Measurements from ENCODE around the gene CACHD1. TPM values are rescaled to one million over a fixed set of nuclear protein-coding genes. Genes with fewer than 3 reads are reported as not detected.

Gene CACHD1
- total RNA-seq, 1 donor from 2014 or later: 9.6 TPM

DNA sequence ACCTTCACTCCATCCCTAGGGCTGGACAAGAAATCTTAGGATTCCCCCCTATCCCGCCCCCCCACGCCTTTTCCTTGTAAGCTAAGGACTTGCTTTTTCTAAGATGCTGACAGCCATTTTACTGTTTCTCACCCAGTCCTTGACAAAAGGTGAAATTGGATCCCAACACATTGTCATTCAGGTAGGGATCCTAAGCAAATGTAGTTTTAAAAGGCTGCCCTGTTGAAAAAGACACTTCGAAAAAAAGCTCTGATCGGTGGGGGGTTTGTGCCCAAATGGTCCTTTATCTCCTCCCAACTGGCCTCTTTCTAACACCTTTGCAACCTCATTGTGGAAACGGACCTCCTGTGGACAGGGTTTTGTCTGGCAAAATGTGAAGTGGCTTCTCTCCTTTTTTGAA lies 2.9 kb downstream of the CACHD1 start:
- no peak for DNase-seq (ENCODE audit: low spot score)

DNA sequence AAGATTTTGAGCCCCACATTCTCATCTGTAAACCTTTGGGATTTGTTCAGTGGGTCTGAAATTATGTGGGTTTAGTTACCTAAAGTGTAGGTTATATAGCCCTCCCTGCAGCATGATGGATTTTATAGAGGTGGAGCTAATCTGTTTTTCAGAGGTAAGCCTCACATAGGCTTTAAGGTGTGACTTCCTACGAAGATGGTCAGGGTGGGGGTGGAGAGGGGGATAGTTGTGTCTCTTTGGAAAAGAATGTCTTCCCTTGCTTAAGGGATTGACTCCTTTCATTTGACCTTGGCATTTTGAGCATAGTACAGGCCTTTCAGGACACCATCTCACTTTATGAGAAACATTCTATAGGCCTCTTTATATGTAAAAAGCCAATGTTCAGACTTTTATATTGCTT lies 3.4 kb downstream of the CACHD1 start:
- DNase-seq (ENCODE audit: low spot score): no peak

DNA sequence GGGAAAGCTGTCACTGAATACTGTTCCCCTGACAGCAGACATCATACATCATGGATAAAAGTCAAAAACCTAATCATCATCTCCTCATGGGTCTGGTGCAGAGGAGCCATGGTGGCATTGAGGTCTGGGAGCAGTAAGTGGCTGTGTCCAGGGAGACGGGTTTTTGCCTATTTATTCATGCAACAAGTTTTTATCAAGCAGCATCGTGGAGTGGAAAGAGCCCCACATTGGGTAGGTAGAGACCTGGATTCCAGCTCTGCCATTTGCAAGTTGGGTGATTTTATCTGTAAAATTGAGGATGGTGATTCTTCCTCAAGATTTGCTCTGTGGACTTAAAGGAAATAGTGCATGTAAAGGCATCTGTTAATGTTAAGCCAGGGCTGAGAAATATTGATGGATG lies 4.2 kb downstream of the CACHD1 start:
- DNase-seq (ENCODE audit: low spot score): no peak

DNA sequence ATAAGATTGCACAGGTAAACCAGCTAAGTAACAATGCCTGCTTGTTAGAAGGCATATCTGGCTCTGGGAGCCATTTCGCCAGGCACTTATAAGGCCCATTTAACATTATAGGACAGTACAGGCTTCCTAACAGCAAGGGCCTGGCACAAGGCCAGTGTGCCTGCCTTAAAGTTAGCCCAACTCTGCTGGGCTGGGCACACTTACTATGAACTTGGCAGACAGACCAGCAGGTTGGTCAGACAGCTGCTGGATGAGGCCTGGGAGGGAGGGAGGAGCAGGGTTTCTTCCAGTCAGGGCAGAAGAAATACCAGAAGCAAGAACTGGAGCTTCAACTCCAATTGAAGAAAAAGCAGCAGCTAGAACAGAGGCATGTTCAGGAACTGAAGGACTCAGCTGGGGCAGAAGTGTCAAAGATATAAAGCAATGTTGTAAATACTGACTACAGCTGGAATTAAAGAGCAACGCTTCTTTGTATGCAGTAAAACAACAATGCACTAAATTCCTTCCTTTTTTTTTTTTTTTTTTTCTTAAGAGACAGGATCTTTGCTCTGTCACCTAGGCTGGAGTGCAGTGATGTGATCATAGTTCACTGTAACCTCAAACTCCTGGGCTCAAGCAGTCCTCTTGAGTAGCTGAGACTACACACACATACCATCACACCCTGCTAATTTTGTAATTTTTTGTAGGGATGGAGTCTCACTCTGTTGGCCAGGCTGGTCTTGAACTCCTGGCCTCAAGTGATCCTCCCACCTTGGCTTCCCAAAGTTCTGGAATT lies 4.9 kb downstream of the CACHD1 start:
- no peak for DNase-seq (ENCODE audit: low spot score)

DNA sequence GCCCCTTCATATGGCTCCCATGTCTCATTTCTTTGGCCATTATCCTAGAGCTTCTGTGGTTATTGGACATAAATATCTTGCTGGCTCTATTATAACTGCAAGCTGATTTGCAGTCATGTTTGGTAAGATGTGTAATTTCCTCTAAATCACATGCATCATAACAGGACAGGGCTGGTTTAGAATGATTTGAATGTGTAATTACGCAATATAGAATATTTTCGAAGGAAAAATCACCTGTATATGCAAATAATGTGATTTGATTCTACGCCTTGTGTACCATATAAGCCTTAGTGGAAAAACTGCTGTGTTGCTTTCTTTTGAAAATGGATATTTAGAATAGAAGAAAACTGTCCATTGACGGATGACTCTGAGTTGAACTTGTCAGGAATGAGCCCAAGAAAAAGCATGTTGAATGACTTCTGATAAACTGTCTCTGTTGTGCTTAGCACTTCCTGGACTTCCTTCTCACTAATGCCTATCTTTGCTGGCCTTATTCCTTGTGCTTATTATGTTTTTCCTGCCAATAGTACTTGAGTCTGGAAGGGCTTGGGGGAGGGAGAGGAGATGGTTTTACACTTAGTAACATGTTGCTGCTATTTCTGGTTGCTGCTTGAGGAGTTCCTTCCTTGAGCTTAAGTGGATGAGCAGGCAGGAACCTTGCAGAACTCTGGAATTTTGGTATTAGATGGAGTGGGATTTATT lies 6.5 kb downstream of the CACHD1 start:
- peak; percentile 92 for DNase-seq (ENCODE audit: low spot score)

DNA sequence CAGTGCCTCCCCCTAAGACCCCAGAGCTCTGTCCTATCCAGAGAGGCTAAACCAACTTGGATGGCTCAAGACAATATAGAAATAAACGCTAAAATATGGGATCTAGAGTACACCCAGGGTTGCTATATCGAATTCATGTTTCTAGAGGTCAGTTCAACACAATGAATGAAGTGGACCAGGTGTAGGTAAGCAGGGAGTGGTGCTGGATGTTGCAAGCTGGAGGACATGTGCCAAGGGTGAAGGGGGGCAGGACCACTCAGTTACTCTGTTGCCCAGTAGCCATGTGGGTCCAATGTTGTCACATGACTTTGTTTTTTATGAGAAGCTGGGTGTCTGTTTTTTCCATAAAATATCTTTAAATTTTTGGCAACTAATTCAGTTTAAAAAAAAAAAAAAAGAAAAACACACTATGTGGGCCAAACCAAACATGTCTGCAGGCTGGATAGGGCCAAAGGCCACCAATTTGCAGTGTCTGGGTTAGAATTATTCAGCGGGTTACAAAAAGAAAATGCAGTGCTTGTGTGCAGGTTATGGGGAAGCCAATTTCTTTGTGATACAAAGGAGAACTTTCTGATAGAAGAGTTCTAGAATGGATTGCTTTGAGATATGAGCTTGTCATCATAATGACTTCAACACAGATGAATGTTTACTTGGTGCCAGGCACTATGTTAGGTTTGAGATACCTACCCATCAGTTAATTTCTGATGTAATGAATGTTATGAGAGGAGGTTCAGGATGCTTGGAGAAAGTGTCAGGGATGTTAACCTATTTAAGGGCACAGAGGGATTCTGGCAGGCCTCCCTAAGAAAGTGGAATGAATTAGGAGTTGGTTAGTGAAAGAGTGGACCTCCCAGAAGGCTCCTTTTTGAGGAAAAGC lies 8.9 kb downstream of the CACHD1 start:
- DNase-seq (ENCODE audit: low spot score): no peak

DNA sequence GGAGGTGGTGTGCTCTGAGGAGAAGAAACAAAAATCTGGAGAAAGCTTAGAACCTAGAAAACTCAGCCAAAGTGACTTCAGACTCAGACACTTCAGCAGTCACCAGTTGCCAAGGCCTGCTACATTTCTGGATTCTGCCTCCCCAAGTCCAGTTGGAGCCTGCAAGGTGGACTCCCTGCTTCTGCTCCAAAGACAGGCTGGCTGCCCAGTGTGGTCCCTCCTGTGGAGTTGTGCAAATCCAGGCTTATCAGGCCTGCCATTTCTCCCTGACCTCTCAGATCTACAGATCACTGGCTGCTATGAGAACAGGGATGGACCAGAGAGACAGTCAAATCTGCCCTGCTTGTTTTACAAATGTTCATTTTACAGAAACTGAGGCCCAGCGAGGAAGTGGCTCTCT lies 9.9 kb downstream of the CACHD1 start:
- no peak for DNase-seq (ENCODE audit: low spot score)

DNA sequence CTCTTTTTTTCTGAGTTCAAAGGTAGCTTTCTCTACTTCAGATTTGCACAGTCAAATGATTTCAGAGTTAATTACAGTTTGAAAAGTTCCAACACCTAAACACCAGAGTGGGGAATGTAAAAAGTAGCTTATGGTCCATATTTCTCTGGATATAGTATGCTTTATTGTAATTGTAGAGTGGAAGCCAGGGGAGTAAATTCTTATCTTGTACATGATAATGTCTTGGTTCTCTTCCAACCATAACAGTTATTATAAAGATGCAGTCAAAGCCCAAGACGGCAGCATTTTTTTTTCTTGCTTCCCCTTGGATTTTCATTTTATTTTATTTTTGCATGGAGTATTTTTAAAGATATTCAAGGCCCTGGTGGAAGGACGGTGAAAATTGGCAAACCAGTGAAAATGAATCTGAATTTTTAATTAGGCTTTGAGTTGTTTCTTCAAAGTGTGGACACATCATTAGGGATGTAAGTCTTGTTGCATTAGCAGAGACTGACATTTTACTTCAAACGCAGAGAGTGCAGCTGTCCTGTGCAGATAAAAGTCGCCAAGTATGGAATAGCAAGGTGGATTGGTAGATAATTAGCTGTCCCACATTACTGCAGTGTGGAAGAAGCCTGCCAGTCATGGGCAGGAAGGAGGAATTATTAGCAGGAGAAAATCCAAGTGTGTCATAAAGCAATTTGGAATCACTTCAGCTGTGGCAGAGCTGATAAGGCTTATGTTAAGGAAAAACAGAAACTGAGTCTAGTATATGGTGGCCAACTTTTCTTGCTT lies 11.3 kb downstream of the CACHD1 start:
- DNase-seq (ENCODE audit: low spot score): peak; percentile 35

DNA sequence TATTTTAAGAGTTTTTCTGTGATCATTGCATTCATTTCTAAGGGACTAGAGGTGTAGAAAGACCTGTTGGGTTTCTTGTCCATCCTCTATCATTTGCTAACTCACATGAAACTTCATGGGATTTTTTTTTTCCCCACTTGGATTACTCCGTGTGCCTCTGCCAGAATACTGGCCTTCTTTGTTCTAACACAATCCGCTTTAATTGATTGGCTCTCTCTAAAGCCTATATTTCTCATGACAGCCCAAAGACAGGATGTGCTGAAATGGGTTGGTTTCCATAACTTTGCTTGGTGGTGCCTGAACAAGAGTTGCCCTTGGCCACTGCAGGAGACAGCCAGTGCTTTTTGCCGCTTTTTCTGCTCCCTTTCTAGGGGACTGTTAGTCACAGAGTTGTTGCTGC lies 12.2 kb downstream of the CACHD1 start:
- no peak for DNase-seq (ENCODE audit: low spot score)

DNA sequence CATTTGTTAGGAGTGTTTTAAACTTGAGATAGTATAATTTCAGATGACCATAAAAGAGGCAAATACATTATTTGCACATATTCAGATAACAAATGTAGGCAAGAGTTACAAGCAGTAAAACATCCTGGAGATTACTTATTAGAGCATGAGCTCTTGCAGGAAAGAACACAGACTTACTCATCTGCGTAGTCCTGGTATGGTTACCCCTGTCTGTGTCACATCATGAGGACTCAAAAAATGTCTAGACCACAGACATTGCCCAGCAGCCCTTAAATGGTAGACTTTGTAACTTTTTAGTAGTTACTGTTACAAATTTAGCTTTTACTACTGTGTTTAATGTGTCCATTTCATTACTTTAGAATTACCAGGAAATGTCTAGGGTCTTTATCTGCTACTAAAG lies 12.8 kb downstream of the CACHD1 start:
- peak; percentile 72 for DNase-seq (ENCODE audit: low spot score)

DNA sequence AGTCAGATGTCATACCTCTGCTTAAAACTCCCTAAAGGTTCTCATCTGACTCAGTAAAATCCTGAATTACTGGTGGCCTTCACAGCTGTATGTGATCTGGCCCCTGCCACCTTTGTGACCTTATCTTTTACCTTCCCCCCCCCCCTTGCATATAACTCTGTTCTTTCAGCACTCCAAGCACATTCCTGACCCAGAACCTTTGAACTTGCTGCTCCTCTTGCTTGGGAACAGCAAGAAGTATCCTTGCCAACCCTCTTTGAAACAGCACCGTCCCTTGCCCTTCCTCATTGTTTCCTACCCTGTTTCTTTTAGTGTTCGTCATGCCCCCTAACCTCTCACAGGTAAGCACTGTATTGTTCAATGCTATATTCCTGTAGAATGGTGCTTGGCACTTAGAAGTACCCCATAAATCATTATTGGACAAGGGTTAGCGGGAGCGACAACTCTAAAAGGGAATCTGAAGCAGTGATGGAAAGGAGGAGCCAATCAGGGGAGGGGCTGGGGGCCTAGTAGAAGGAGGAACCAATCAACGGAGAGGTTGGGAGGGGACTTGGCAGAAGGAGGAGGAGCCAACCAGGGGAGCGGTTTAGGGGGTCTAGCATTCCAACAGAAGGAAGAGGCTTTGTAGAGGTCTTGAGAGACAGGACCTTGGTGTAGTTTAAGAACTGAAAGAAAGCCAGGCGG lies 13.9 kb downstream of the CACHD1 start:
- no peak for DNase-seq (ENCODE audit: low spot score)

DNA sequence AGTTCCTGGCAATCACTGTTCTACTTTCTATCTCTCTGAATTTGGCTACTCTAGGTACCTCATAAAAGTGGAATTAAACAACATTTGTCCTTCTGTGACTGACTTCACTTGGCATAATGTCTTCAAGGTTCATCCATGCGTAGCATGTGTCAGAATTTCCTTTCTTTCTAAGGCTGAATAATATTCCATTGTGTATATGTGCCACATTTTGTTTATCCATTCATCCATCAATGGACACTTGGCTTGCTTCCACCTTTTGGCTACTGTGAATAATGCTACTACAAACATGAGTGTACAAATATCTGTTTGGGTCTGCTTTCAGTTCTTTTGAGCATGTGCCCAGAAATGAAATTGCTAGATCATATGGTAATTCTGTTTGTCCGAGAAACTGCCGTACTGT lies 14.7 kb downstream of the CACHD1 start:
- DNase-seq (ENCODE audit: low spot score): no peak

DNA sequence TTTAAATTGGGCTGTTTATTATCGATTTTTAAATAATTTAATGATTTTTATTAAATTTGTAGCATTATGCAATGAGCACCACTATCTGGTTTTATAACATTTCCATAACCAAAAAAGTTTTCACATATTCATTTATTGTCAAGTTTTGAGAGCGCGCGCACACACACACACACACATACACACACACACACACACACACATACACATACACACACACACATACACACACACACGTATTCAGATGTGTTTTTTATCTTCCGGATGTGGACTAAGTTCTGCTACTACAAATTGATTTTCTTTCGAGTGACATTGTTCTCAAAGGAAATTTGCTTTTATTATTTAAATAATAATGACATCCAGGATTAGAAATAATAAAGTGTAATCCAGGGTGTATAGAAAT lies 16.3 kb downstream of the CACHD1 start:
- no peak for DNase-seq (ENCODE audit: low spot score)

DNA sequence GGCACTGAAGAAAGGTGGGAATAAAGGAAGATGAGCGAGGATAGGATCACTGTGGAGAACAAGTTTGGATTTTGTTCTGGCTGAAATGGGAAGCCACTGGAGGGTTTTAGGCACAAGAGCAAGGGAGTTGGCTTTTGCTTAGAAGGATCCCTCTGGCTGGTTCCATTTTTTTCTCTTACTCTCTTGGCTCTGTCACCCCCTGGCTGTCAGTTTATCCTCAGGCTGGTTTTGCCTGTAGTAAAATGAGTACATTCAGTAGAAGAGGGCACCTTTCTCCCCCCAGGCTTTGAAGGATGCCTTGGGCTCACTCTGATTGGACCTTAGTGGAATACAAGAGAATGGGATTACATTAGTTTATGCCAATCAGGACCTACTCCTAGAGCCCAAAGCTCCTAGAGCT lies 17.1 kb downstream of the CACHD1 start:
- DNase-seq (ENCODE audit: low spot score): no peak

DNA sequence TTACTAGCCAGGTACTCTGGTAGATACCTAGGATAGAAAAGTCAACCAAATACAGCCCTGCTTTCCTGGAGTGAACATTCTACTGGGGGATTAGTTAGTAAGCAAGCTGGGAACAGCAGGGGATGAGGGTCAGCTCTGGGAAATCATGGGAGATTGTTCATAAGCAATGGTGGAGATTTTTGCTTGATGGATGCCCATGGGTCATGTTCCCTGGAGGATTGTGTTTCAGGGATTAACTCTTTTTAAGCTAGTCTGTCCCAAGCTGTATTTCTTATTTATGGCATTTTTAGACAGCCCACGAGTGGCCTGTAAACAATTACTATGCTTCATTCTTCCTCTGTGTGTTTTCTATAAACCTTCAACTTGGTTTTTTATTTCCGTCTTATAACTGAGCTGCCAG lies 18.9 kb downstream of the CACHD1 start:
- DNase-seq (ENCODE audit: low spot score): no peak

DNA sequence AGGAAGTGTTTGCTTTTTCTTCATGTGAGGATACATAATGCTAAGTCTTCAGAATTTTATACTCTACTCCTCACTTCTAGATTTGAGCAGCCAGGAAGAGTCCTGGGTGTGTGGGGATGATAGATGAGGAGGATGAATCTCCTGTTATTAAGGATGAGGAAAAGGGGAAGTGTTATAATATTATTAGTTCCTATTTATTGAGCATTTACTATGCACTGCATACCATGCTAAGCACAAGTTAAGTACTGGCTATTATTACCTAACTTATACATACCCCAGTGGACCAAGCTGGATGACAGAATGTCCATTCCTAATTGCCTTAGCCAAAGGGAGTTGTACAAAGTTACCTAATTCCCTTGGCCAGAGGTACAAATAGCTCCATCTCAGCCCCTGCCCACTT lies 19.8 kb downstream of the CACHD1 start:
- no peak for DNase-seq (ENCODE audit: low spot score)

DNA sequence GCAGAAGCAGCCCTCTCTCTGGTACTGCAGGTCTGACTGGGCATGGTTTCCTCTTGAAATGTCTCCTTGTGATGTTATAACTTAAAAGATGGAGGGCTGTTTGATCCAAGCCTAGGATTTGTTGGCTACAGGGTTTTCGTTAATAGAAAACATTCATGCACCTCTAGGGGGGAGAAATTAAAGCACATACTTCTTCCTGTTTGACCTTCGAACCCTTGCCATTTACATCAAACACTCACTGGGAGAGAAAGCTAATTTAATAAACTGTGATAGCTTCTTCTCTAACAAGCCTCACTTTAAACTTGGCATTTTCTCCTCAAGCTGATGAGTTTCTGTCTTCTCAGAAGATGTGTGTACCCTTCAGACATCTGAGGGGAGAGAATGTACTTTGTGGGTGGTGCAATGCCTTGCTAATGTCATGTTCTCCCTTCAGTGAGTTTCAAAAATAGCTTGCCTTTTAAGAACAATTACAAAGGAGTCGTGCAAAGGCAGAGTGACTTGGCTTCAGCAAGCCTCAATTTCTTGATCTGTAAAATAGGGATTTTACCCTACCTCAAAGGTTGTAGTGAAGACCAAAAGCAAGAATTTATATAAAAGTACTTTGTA lies 20.4 kb downstream of the CACHD1 start:
- DNase-seq (ENCODE audit: low spot score): no peak

DNA sequence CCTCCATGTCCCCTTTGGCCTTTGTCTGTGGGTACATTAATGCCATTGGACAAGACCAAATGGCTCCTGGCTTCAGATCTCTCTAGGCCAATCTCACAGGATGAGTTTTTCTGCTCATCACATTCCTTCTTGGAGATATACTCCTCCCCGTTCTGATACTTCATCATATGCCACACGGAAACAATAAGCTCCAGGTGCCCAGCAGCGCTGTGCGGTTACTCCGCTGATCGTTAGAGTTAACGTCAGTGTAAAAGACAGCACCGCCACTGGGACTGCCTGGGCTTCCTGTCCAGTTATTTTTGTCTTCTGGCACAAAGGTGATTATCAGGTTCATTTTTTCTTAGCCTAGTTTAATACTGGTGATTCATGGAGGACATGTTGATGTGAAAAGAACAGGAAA lies 22.5 kb downstream of the CACHD1 start:
- DNase-seq (ENCODE audit: low spot score): no peak

DNA sequence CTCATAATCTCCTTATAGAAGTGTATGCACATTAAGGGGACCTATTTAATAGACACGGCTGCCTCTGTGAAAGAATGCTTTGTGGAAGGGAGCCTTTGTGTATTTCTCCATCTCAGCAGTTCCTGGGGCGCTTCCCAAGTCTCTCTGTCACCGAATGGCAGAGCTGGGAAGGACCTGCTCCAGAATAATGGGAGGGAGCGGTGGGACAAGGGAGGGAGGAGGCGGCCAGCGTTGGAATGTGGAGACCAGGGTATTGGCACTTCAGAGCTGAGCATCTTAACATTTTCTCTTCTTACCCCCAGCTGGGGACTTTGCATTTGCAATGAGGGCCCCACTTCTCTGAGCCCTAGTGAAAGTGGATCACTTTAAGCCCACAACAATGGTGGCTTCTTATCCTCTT lies 23.9 kb downstream of the CACHD1 start:
- no peak for DNase-seq (ENCODE audit: low spot score)

DNA sequence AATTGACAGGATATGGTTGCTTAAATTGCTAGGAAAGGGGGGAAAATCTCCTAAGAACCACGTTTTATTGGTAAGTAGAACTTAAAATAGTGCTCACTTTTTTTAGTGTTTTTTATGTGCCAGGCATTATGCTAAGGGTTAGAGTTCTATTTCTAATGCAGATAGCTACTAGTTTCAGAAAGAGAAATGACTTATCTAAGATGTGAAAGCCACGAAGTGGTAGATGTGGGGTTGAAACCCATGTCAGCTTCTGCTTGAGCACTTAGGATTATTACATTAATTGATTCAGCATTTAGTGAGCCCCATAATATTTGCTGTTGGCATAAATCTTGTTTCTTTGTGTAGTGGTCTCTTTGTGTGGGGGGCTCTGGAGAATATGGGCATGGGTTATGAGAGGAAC lies 24.7 kb downstream of the CACHD1 start:
- no peak for DNase-seq (ENCODE audit: low spot score)

DNA sequence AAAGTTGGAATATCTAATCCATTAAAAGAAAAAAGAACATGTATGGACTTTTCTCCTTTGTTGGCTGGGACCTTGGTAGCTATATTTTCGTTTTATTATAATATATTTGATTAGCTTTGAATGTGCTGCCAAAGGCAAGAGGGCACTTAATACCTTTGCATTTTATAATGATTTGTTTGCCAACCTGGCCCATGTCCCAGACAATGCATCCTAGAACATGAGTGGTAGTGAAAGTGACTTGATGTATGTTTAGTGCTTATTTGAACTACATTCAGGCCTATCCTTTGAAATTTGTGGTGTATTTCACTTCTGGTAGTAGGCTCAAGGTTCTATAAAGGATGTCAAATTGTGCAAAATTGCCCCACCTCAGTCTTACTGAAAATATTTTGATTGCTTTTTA lies 25.9 kb downstream of the CACHD1 start:
- no peak for DNase-seq (ENCODE audit: low spot score)

Data from umbilical cord (tissue), 2 donors.